ENCODE measurements around the gene APOA4.

Gene APOA4

GRCh38 chr11:116860303-116860702 is 37.2 kb upstream of the APOA4 start:
- Histone ChIP-seq H3K36me3 (ENCODE audit: control insufficient read depth, low read depth, low read length) (peaks cover 68% of the 10 kb centered on the region), H3K27me3 (ENCODE audit: control insufficient read depth, insufficient read depth, low read length) (no peaks in the 10 kb centered on the region), H3K4me1 (ENCODE audit: control insufficient read depth, low read depth, low read length) (no peaks in the 10 kb centered on the region), H3K9me3 (ENCODE audit: control insufficient read depth, low read depth, low read length) (no peaks in the 10 kb centered on the region), H3K27ac (ENCODE audit: low read length) (no peak overlapping the region), H3K9ac (ENCODE audit: low read length) (no peak overlapping the region), H3K4me3 (ENCODE audit: low read length) (no peak overlapping the region)

- H3K9me3 ChIP-seq (ENCODE audit: control insufficient read depth, low read depth, low read length) = no peaks in the 10 kb centered on the region
- H3K36me3 ChIP-seq (ENCODE audit: control insufficient read depth, low read depth, low read length) = peaks cover 60% of the 10 kb centered on the region
- no peak overlapping the region for H3K4me3 ChIP-seq (ENCODE audit: low read length)
- no peaks in the 10 kb centered on the region for H3K4me1 ChIP-seq (ENCODE audit: control insufficient read depth, low read depth, low read length)
- no peak overlapping the region for H3K9ac ChIP-seq (ENCODE audit: low read length)
- no peak overlapping the region for H3K27ac ChIP-seq (ENCODE audit: low read length)
- H3K27me3 ChIP-seq (ENCODE audit: control insufficient read depth, insufficient read depth, low read length) = no peaks in the 10 kb centered on the region
These were observed 36.1 kb upstream of the APOA4 start for GRCh38 chr11:116859175-116859574.

GRCh38 chr11:116857936-116858335 is 34.8 kb upstream of the APOA4 start:
- Histone ChIP-seq H3K36me3 (ENCODE audit: control insufficient read depth, low read depth, low read length) (peaks cover 52% of the 10 kb centered on the region), H3K4me1 (ENCODE audit: control insufficient read depth, low read depth, low read length) (no peaks in the 10 kb centered on the region), H3K4me3 (ENCODE audit: low read length) (no peak overlapping the region), H3K27ac (ENCODE audit: low read length) (no peak overlapping the region), H3K9me3 (ENCODE audit: control insufficient read depth, low read depth, low read length) (no peaks in the 10 kb centered on the region), H3K27me3 (ENCODE audit: control insufficient read depth, insufficient read depth, low read length) (no peaks in the 10 kb centered on the region), H3K9ac (ENCODE audit: low read length) (no peak overlapping the region)

- no peaks in the 10 kb centered on the region for H3K4me1 ChIP-seq (ENCODE audit: control insufficient read depth, low read depth, low read length)
- no peaks in the 10 kb centered on the region for H3K27me3 ChIP-seq (ENCODE audit: control insufficient read depth, insufficient read depth, low read length)
- H3K4me3 ChIP-seq (ENCODE audit: low read length) = no peak overlapping the region
- no peak overlapping the region for H3K9ac ChIP-seq (ENCODE audit: low read length)
- no peak overlapping the region for H3K27ac ChIP-seq (ENCODE audit: low read length)
- H3K9me3 ChIP-seq (ENCODE audit: control insufficient read depth, low read depth, low read length) = no peaks in the 10 kb centered on the region
- peaks cover 49% of the 10 kb centered on the region for H3K36me3 ChIP-seq (ENCODE audit: control insufficient read depth, low read depth, low read length)
These were observed 34.2 kb upstream of the APOA4 start for GRCh38 chr11:116857316-116857715.

- H3K27me3 ChIP-seq (ENCODE audit: control insufficient read depth, insufficient read depth, low read length) = no peaks in the 10 kb centered on the region
- H3K36me3 ChIP-seq (ENCODE audit: control insufficient read depth, low read depth, low read length) = peaks cover 40% of the 10 kb centered on the region
- H3K9ac ChIP-seq (ENCODE audit: low read length) = no peak overlapping the region
- H3K4me3 ChIP-seq (ENCODE audit: low read length) = no peak overlapping the region
- no peaks in the 10 kb centered on the region for H3K4me1 ChIP-seq (ENCODE audit: control insufficient read depth, low read depth, low read length)
- H3K27ac ChIP-seq (ENCODE audit: low read length) = no peak overlapping the region
- H3K9me3 ChIP-seq (ENCODE audit: control insufficient read depth, low read depth, low read length) = no peaks in the 10 kb centered on the region
These were observed 33.3 kb upstream of the APOA4 start for GRCh38 chr11:116856423-116856822.

GRCh38 chr11:116855413-116855812 is 32.3 kb upstream of the APOA4 start:
- Histone ChIP-seq H3K9ac (ENCODE audit: low read length) (no peak overlapping the region), H3K27me3 (ENCODE audit: control insufficient read depth, insufficient read depth, low read length) (no peaks in the 10 kb centered on the region), H3K36me3 (ENCODE audit: control insufficient read depth, low read depth, low read length) (peaks cover 30% of the 10 kb centered on the region), H3K4me1 (ENCODE audit: control insufficient read depth, low read depth, low read length) (no peaks in the 10 kb centered on the region), H3K9me3 (ENCODE audit: control insufficient read depth, low read depth, low read length) (no peaks in the 10 kb centered on the region), H3K4me3 (ENCODE audit: low read length) (no peak overlapping the region), H3K27ac (ENCODE audit: low read length) (no peak overlapping the region)

- Histone ChIP-seq H3K9me3 (ENCODE audit: control insufficient read depth, low read depth, low read length) (no peaks in the 10 kb centered on the region), H3K4me3 (ENCODE audit: low read length) (no peak overlapping the region), H3K27ac (ENCODE audit: low read length) (no peak overlapping the region), H3K27me3 (ENCODE audit: control insufficient read depth, insufficient read depth, low read length) (no peaks in the 10 kb centered on the region), H3K9ac (ENCODE audit: low read length) (no peak overlapping the region), H3K4me1 (ENCODE audit: control insufficient read depth, low read depth, low read length) (no peaks in the 10 kb centered on the region), H3K36me3 (ENCODE audit: control insufficient read depth, low read depth, low read length) (peaks cover 30% of the 10 kb centered on the region)
These were observed 30.5 kb upstream of the APOA4 start for GRCh38 chr11:116853461-116854073.

- Histone ChIP-seq H3K9me3 (ENCODE audit: control insufficient read depth, low read depth, low read length) (no peaks in the 10 kb centered on the region), H3K36me3 (ENCODE audit: control insufficient read depth, low read depth, low read length) (peaks cover 23% of the 10 kb centered on the region), H3K4me3 (ENCODE audit: low read length) (no peak overlapping the region), H3K27me3 (ENCODE audit: control insufficient read depth, insufficient read depth, low read length) (no peaks in the 10 kb centered on the region), H3K4me1 (ENCODE audit: control insufficient read depth, low read depth, low read length) (no peaks in the 10 kb centered on the region), H3K9ac (ENCODE audit: low read length) (no peak overlapping the region), H3K27ac (ENCODE audit: low read length) (no peak overlapping the region)
These were observed 29.3 kb upstream of the APOA4 start for GRCh38 chr11:116852261-116853031.

- no peaks in the 10 kb centered on the region for H3K27me3 ChIP-seq (ENCODE audit: control insufficient read depth, insufficient read depth, low read length)
- no peak overlapping the region for H3K4me3 ChIP-seq (ENCODE audit: low read length)
- H3K9ac ChIP-seq (ENCODE audit: low read length) = no peak overlapping the region
- no peak overlapping the region for H3K27ac ChIP-seq (ENCODE audit: low read length)
- H3K4me1 ChIP-seq (ENCODE audit: control insufficient read depth, low read depth, low read length) = no peaks in the 10 kb centered on the region
- H3K36me3 ChIP-seq (ENCODE audit: control insufficient read depth, low read depth, low read length) = peaks cover 23% of the 10 kb centered on the region
- no peaks in the 10 kb centered on the region for H3K9me3 ChIP-seq (ENCODE audit: control insufficient read depth, low read depth, low read length)
These were observed 28.5 kb upstream of the APOA4 start for GRCh38 chr11:116851626-116852025.

- H3K4me1 ChIP-seq (ENCODE audit: control insufficient read depth, low read depth, low read length) = no peaks in the 10 kb centered on the region
- no peak overlapping the region for H3K4me3 ChIP-seq (ENCODE audit: low read length)
- H3K27ac ChIP-seq (ENCODE audit: low read length) = no peak overlapping the region
- H3K27me3 ChIP-seq (ENCODE audit: control insufficient read depth, insufficient read depth, low read length) = no peaks in the 10 kb centered on the region
- H3K36me3 ChIP-seq (ENCODE audit: control insufficient read depth, low read depth, low read length) = peaks cover 40% of the 10 kb centered on the region
- no peaks in the 10 kb centered on the region for H3K9me3 ChIP-seq (ENCODE audit: control insufficient read depth, low read depth, low read length)
- no peak overlapping the region for H3K9ac ChIP-seq (ENCODE audit: low read length)
These were observed 26.4 kb upstream of the APOA4 start for GRCh38 chr11:116849486-116849885.

- Histone ChIP-seq H3K9me3 (ENCODE audit: control insufficient read depth, low read depth, low read length) (no peaks in the 10 kb centered on the region), H3K27me3 (ENCODE audit: control insufficient read depth, insufficient read depth, low read length) (no peaks in the 10 kb centered on the region), H3K9ac (ENCODE audit: low read length) (no peak overlapping the region), H3K36me3 (ENCODE audit: control insufficient read depth, low read depth, low read length) (peaks cover 40% of the 10 kb centered on the region), H3K27ac (ENCODE audit: low read length) (no peak overlapping the region), H3K4me3 (ENCODE audit: low read length) (no peak overlapping the region), H3K4me1 (ENCODE audit: control insufficient read depth, low read depth, low read length) (no peaks in the 10 kb centered on the region)
These were observed 26.0 kb upstream of the APOA4 start for GRCh38 chr11:116849060-116849459.

GRCh38 chr11:116847612-116848011 is 24.5 kb upstream of the APOA4 start:
- H3K27me3 ChIP-seq (ENCODE audit: control insufficient read depth, insufficient read depth, low read length) = no peaks in the 10 kb centered on the region
- no peak overlapping the region for H3K27ac ChIP-seq (ENCODE audit: low read length)
- no peak overlapping the region for H3K4me3 ChIP-seq (ENCODE audit: low read length)
- H3K9ac ChIP-seq (ENCODE audit: low read length) = no peak overlapping the region
- H3K36me3 ChIP-seq (ENCODE audit: control insufficient read depth, low read depth, low read length) = peaks cover 50% of the 10 kb centered on the region
- no peaks in the 10 kb centered on the region for H3K4me1 ChIP-seq (ENCODE audit: control insufficient read depth, low read depth, low read length)
- no peaks in the 10 kb centered on the region for H3K9me3 ChIP-seq (ENCODE audit: control insufficient read depth, low read depth, low read length)

Data from iPS-18a (cell line).